PC-3 (cell line): Measurements from ENCODE around the gene CELF1. TPM values are rescaled to one million over a fixed set of nuclear protein-coding genes. Genes with fewer than 3 reads are reported as not detected.

Experiments used
- ATAC-seq: fragments of 200-7000 bp; cut with Tn5 transposase; 2 replicates; pipeline ENCODE4 v1.9.1; 2020; ENCODE audit warnings: mild to moderate bottlenecking, moderate library complexity
- BruUV-seq: library from RNA; stranded (reverse); fragments of 400-500 nt; replicated peaks from 2 replicates; lab custom pipeline; 2021; lab: Mats Ljungman, UMichigan
- CTCF ChIA-PET: fragments of 300-600 bp; sonication (Branson Sonifier 250); formaldehyde crosslinking; loops from one replicate; lab custom pipeline; 2022; ENCODE audit warnings: antibody characterized with exemption; lab: Charles Lee
- POLR2A ChIA-PET: fragments of 300-600 bp; sonication (Branson Sonifier 250); formaldehyde crosslinking; loops from one replicate; lab custom pipeline; 2022; ENCODE audit warnings: antibody characterized with exemption; ENCODE audit not compliant: unreplicated experiment; lab: Charles Lee
- DNase-seq: peaks from one replicate; pipeline ENCODE4 v3.0.0-alpha.2; 2015
- H2AFZ ChIP-seq: fragments of 300-600 bp; sonication (generic); 2 replicates; pipeline ENCODE4 v1.6.0; 2016; ENCODE audit warnings: antibody characterized with exemption, low read length
- H3F3A ChIP-seq: fragments of 300-600 bp; sonication (generic); one replicate; pipeline ENCODE4 v1.6.0; 2017; ENCODE audit warnings: antibody characterized with exemption, low read length, control low read depth, mild to moderate bottlenecking; ENCODE audit not compliant: unreplicated experiment
- H3K27ac ChIP-seq: fragments of 300-600 bp; sonication (generic); 2 replicates; pipeline ENCODE4 v1.5.1; 2016; ENCODE audit warnings: mild to moderate bottlenecking, low read length
- H3K27me3 ChIP-seq: fragments of 300-600 bp; sonication (generic); 2 replicates; pipeline ENCODE4 v1.6.1; 2016; ENCODE audit warnings: low read length, mixed read lengths
- H3K36me3 ChIP-seq: fragments of 300-600 bp; sonication (generic); 2 replicates; pipeline ENCODE4 v1.6.1; 2016; ENCODE audit warnings: low read depth, mixed run types, low read length, mixed read lengths
- H3K4me1 ChIP-seq: fragments of 300-600 bp; sonication (generic); 2 replicates; pipeline ENCODE4 v1.5.1; 2016; ENCODE audit warnings: low read length; ENCODE audit not compliant: insufficient read depth
- H3K4me2 ChIP-seq: fragments of 300-600 bp; sonication (generic); 2 replicates; pipeline ENCODE4 v1.6.0; 2016; ENCODE audit warnings: low read length
- H3K4me3 ChIP-seq: fragments of 300-600 bp; sonication (generic); 2 replicates; pipeline ENCODE4 v1.5.1; 2016; ENCODE audit warnings: mild to moderate bottlenecking, low read length, mixed read lengths
- H3K79me2 ChIP-seq: fragments of 300-600 bp; sonication (generic); 2 replicates; pipeline ENCODE4 v1.6.1; 2017; ENCODE audit warnings: low read length, mixed read lengths
- H3K9ac ChIP-seq: fragments of 300-600 bp; sonication (generic); 2 replicates; pipeline ENCODE4 v1.6.0; 2016; ENCODE audit warnings: mild to moderate bottlenecking, low read length
- H3K9me2 ChIP-seq: fragments of 300-600 bp; sonication (generic); replicated peaks from 2 replicates; pipeline ENCODE4 v1.6.1; 2016; ENCODE audit warnings: mixed run types, low read length, mixed read lengths
- H3K9me3 ChIP-seq: fragments of 300-600 bp; sonication (generic); 2 replicates; pipeline ENCODE4 v1.6.1; 2016; ENCODE audit warnings: low read length, mixed read lengths
- H4K20me1 ChIP-seq: fragments of 300-600 bp; sonication (generic); 2 replicates; pipeline ENCODE4 v1.6.1; 2016; ENCODE audit warnings: low read length, mixed read lengths
- CTCF ChIP-seq: fragments of 300-600 bp; sonication (generic); conservative IDR thresholded peaks from 2 replicates; pipeline ENCODE4 v1.5.1; 2017; ENCODE audit warnings: antibody characterized with exemption, low read depth, mild to moderate bottlenecking, low read length
- EZH2 ChIP-seq: fragments of 300-600 bp; sonication (generic); IDR thresholded peaks from one replicate; pipeline ENCODE4 v1.6.1; 2017; ENCODE audit warnings: antibody characterized with exemption, mild to moderate bottlenecking, low read length; ENCODE audit not compliant: unreplicated experiment
- EZH2phosphoT487 ChIP-seq: fragments of 300-600 bp; sonication (generic); IDR thresholded peaks from 2 replicates; pipeline ENCODE4 v1.6.1; 2018; ENCODE audit warnings: mild to moderate bottlenecking, antibody characterized with exemption, low read length, borderline replicate concordance
- intact Hi-C: fragments of 100-400 bp; cut with micrococcal nuclease; formaldehyde crosslinking; loops from 2 replicates; pipeline ENCODE4 v1.9.0; 2023
- total RNA-seq: library from RNA; depleted of rRNA; stranded (reverse); fragments of >200 nt; gene quantifications from 2 replicates; pipeline ENCODE4 v1.2.3, GENCODE V29; 2014

CELF1 gene
- total RNA-seq, 1 experiment from 2014 or later = 80.1 TPM

GRCh38 chr11:47418454-47419259 is 134.3 kb downstream of the CELF1 start:
- Histone ChIP-seq H3K27ac (no peak overlapping the region), H3K4me2 (no peak overlapping the region), H3K9ac (no peak overlapping the region), H3K4me3 (no peak overlapping the region), H3K79me2 (peaks cover 6% of the 10 kb centered on the region; the same call in 1 of the 2 replicates), H3K36me3 (peaks cover 33% of the 10 kb centered on the region; the same call in 1 of the 2 replicates), H3F3A (peaks cover 3% of the 10 kb centered on the region), H3K27me3 (no peaks in the 10 kb centered on the region), H3K4me1 (peaks cover 19% of the 10 kb centered on the region), H3K9me3 (no peaks in the 10 kb centered on the region), H3K9me2 (no peaks in the 10 kb centered on the region), H4K20me1 (peaks cover 9% of the 10 kb centered on the region; the same call in 1 of the 2 replicates), H2AFZ (no peak overlapping the region)
- BruUV-seq = no TSS peak
- TF ChIP-seq EZH2 (no peak), EZH2phosphoT487 (no peak), CTCF (no peak)
- intact Hi-C loops = no loop called here
- CTCF ChIA-PET = no interaction called here
- ATAC-seq = no peak
- POLR2A ChIA-PET = no interaction called here
- no peak for DNase-seq

DNA sequence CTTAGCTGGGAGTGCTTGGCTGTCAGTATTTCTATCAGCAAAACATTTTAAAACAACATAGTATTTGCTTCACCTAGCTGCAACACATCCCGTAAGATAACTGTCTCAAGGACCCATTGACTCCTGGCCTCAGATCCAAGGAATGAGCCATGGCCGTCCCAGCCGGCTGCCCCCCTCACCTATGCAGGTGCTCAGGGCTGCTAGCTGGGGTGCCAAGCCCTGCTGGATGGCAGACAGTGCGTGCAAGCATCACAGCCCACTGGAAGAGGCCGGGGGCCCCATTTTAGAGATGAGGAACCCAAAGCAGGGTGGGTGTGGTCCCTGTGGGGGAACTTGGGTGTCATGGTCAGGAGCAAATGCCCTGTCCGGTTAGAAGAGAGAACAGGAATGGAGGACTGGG is 135.2 kb downstream of the CELF1 start:
- POLR2A ChIA-PET = no interaction called here
- no TSS peak for BruUV-seq

More for the DNA sequence above, 135.2 kb downstream of the CELF1 start:
- no peak overlapping the region for H3K4me3 ChIP-seq
- peaks cover 29% of the 10 kb centered on the region; the same call in 1 of the 2 replicates for H3K36me3 ChIP-seq
- H3K9me3 ChIP-seq = no peaks in the 10 kb centered on the region
- intact Hi-C loops = no loop called here
- no peaks in the 10 kb centered on the region for H3K9me2 ChIP-seq
- H3K27me3 ChIP-seq = no peaks in the 10 kb centered on the region
- peaks cover 3% of the 10 kb centered on the region for H3F3A ChIP-seq
- DNase-seq = no peak
- no peak overlapping the region for H3K4me2 ChIP-seq
- TF ChIP-seq CTCF (no peak), EZH2 (no peak), EZH2phosphoT487 (no peak)
- H3K79me2 ChIP-seq = no peaks in the 10 kb centered on the region
- H3K4me1 ChIP-seq = peaks cover 19% of the 10 kb centered on the region
- peaks cover 9% of the 10 kb centered on the region; the same call in 1 of the 2 replicates for H4K20me1 ChIP-seq
- no peak overlapping the region for H3K27ac ChIP-seq
- no peak overlapping the region for H2AFZ ChIP-seq
- ATAC-seq = no peak
- no peak overlapping the region for H3K9ac ChIP-seq
- CTCF ChIA-PET = no interaction called here
